Heart left ventricle (tissue), 16 donors: ENCODE results near the gene ADCY7. TPM values are rescaled to one million over a fixed set of nuclear protein-coding genes. Genes with fewer than 3 reads are reported as not detected.

ENCODE experiments used
- ATAC-seq, 4 donors: fragments of 200-7000 bp; cut with Tn5 transposase; one replicate each; pipeline ENCODE4 v1.9.1; 2020 to 2022; ENCODE audit warnings: moderate library complexity in 4 of 4, mild to moderate bottlenecking in 3 of 4, moderate number of reproducible peaks in 1 of 4
- DNase-seq, 5 donors: peaks; one replicate each; pipeline ENCODE4 v3.0.0-alpha.2; 2020
- H3K27ac ChIP-seq, 12 donors: fragments of 200-600 bp; sonication (generic) in 4 of 12; one replicate each; pipeline versions ENCODE4 v1.5.0 to v1.8.0; 2016 to 2022; ENCODE audit warnings: mild to moderate bottlenecking in 2 of 12
- H3K27me3 ChIP-seq, 9 donors: fragments of 200-600 bp; sonication (generic) in 2 of 9; one replicate each; pipeline versions ENCODE4 v1.5.1 to v1.8.0; 2016 to 2022; ENCODE audit warnings: mild to moderate bottlenecking in 3 of 9
- H3K36me3 ChIP-seq, 9 donors: fragments of 200-600 bp; sonication (generic) in 2 of 9; one replicate each; pipeline versions ENCODE4 v1.5.0 to v1.8.0; 2018 to 2022; ENCODE audit warnings: mild to moderate bottlenecking in 2 of 9
- H3K4me1 ChIP-seq, 12 donors: fragments of 200-600 bp; sonication (generic) in 4 of 12; one replicate each; pipeline versions ENCODE4 v1.5.0 to v1.8.0; 2016 to 2022; ENCODE audit warnings: mild to moderate bottlenecking in 3 of 12
- H3K4me3 ChIP-seq, 12 donors: fragments of 200-600 bp; sonication (generic) in 4 of 12; one replicate each; pipeline versions ENCODE4 v1.5.0 to v1.8.0; 2017 to 2022; ENCODE audit warnings: mild to moderate bottlenecking in 9 of 12, moderate library complexity in 4 of 12
- H3K9me3 ChIP-seq, 12 donors: fragments of 200-600 bp; sonication (generic) in 4 of 12; one replicate each; pipeline versions ENCODE4 v1.5.0 to v1.8.0; 2016 to 2022; ENCODE audit warnings: mild to moderate bottlenecking in 1 of 12
- POLR2A ChIP-seq, 2 donors: fragments of 450-650 bp; IDR thresholded peaks; one replicate each; pipeline ENCODE4 v1.6.1; 2017; ENCODE audit warnings: antibody characterized with exemption in 2 of 2, mild to moderate bottlenecking in 2 of 2, moderate library complexity in 2 of 2
- WGBS, 4 donors: extraction: QIAGEN DNeasy Blood & Tissue Kit in 2 of 4; methylation state at CpG; one replicate each; pipeline versions ENCODE4 v1.1.5 to v1.1.7; 2013 to 2018; 5-methylcytosine and 5-hydroxymethylcytosine counted together
- intact Hi-C, 10 donors: fragments of 100-400 bp; cut with DNase I; formaldehyde crosslinking; loops; one replicate each; pipeline versions ENCODE4 v1.11.1 to v1.14.2; 2022
- polyA plus RNA-seq, 2 donors: library from polyadenylated mRNA; stranded (reverse); fragments of 200-250 nt; gene quantifications; one replicate each; pipeline ENCODE4 v1.2.3, GENCODE V29; 2013
- total RNA-seq, 9 donors: library from RNA; depleted of rRNA in 2 of 9; stranded (reverse); fragments of >200 nt in 2 of 9; fragmentation: NEBNext Ultra II Directional in 3 of 9; extraction: Animal tissue kit (Norgen Biotek cat#: 25700) in 3 of 9; gene quantifications; one replicate each; pipeline versions ENCODE4 v1.1.0 to v1.2.4, GENCODE V29; 2016 to 2023
- TF ChIP-seq, protein P1 (sequence below), 12 donors: fragments of 200-600 bp; sonication (generic) in 4 of 12; IDR thresholded peaks; one replicate each; pipeline versions ENCODE4 v1.5.0 to v1.8.0; 2018 to 2022; ENCODE audit warnings: antibody characterized with exemption in 12 of 12, mild to moderate bottlenecking in 5 of 12
- donor health status: ischemic (EF 13 %, LVEDD 7.1; RV severe dilation, severe dysfunction).
- donor health status: healthy with polysubstance abuse.
- donor health status: DM: no; HTN: yes; CAD: no.
- donor health status: DM: no; HTN: no; CAD: no.
- donor health status: ischemic (EF 25% LVEDD 6.9; RV normal size, moderate dysfunction).
- donor health status: ischemic (EF 25% LVEDD 5.7; RV mildly dilated, moderate dysfunction).
- donor health status: healthy.
- donor health status: DM: yes; HTN: yes; CAD: no.
- donor health status: ischemic (EF 35%, LVEDD 5.7; RV mildly dilated, moderate dysfunction).
- donor health status: nonischemic (EF 11% LVEDD 7.7; RV severe dilation, severe dysfunction).
- donor health status: DM: yes; HTN: yes; CAD: no.
- donor health status: PGD.
- donor health status: ischemic (EF 29% LVEDD 5.4; RV normal size, mild dysfunction).
- donor health status: nonischemic (EF 23%, LVEDD 6.1; RV moderate dilation, normal function).

The ADCY7 gene
- total and polyA plus RNA-seq, 11 donors: 3.2 to 46.7 (median 5.3) TPM

DNA sequence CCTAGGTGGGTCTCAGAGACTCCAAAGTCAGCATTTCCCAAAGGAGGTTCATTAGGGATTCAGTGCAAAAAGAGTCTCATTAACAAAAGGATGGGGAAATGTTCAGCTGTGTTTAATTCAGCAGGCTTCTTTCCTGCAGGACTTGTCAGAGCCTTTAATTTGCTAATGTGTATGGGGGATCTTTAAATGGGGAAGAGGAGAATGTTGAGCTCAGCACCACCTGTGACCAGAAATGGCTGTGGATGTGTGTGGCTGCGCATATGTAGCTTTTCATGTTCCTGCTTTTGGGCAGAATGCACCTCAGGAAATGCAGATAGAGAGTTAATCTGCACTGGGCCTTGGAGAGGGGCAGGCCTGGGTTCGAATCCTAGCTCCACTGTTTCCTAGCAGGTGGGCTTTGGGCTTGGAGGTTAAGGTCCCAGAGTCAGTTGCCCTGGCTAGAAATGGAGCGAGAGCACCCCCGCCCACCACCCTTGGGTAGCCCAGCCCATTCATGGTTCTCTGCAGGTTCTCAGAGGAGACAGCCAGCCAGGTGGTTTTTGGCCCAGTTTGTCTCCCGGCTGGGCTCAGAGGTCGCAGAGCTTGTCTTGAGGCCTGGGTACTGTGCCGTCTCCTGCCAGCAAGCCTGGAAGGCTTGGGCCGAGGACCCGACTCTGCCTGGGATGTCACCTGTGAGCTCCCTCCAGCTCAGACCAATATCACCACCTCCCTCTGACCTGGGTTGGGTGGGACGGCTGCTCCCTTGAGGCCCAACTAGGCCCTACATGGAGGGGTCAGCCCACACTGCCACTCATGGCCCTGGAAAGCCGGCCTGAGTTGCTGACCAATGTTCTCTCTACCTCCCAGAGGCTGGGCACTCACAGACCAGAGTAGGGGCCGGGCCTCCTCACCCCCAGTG, 9.3 kb downstream of the ADCY7 start:
- 84 to 86% (median 85%) methylated on average over 11 to 12 of the region's 12 CpGs for WGBS, 4 donors

DNA sequence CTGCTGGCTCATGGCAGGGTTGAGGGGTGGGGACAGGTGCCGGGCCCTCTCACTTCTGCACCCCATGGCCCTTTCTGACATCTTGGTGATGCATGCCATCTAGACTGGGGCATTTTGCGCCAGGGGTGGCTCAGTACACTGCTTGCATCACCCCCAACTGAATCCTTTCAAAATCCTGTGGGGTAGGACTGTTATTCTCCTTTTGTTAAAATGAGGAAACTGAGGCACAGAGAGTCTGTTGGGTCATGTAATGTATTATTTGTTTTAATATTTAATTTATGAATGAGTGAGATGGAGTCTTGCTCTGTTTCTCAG, 9.9 kb downstream of the ADCY7 start:
- H3K4me1 ChIP-seq: peaks cover 0 to 90% (median 0%) of the 10 kb centered on the region in 12 donors
- peak overlapping the region in 1 of 12 donors; percentile 95 for H3K27ac ChIP-seq
- 90 to 100% (median 98%) methylated on average over 2 of the region's 2 CpGs for WGBS, 4 donors
- ATAC-seq: no peak
- no peaks in the 10 kb centered on the region for H3K27me3 ChIP-seq
- DNase-seq: peak in 2 of 5 donors; percentile 9 to 14
- H3K9me3 ChIP-seq: peaks cover 0 to 7% (median 0%) of the 10 kb centered on the region in 12 donors
- H3K36me3 ChIP-seq: no peaks in the 10 kb centered on the region
- TF ChIP-seq, protein P1, sequence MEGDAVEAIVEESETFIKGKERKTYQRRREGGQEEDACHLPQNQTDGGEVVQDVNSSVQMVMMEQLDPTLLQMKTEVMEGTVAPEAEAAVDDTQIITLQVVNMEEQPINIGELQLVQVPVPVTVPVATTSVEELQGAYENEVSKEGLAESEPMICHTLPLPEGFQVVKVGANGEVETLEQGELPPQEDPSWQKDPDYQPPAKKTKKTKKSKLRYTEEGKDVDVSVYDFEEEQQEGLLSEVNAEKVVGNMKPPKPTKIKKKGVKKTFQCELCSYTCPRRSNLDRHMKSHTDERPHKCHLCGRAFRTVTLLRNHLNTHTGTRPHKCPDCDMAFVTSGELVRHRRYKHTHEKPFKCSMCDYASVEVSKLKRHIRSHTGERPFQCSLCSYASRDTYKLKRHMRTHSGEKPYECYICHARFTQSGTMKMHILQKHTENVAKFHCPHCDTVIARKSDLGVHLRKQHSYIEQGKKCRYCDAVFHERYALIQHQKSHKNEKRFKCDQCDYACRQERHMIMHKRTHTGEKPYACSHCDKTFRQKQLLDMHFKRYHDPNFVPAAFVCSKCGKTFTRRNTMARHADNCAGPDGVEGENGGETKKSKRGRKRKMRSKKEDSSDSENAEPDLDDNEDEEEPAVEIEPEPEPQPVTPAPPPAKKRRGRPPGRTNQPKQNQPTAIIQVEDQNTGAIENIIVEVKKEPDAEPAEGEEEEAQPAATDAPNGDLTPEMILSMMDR (IDR thresholded peaks at IDR 0.05): no peak
- TF ChIP-seq POLR2A (IDR thresholded peaks at IDR 0.05): no peak
- H3K4me3 ChIP-seq: peak overlapping the region in 1 of 12 donors; percentile 64
- intact Hi-C loops: no loop called here

More for the DNA sequence above, 9.3 kb downstream of the ADCY7 start:
- TF ChIP-seq, protein P1 (IDR thresholded peaks at IDR 0.05): no peak
- TF ChIP-seq POLR2A (IDR thresholded peaks at IDR 0.05): no peak
- Histone ChIP-seq H3K4me1 (peaks cover 0 to 90% (median 0%) of the 10 kb centered on the region in 12 donors), H3K4me3 (peak overlapping the region in 6 of 12 donors; percentile 31 to 64 (median 40)), H3K9me3 (peaks cover 0 to 4% (median 0%) of the 10 kb centered on the region in 12 donors), H3K27ac (peak overlapping the region in 3 of 12 donors; percentile 42 to 95 (median 63)), H3K27me3 (no peaks in the 10 kb centered on the region), H3K36me3 (no peaks in the 10 kb centered on the region)
- DNase-seq: peak in 2 of 5 donors; percentile 16 to 57
- ATAC-seq: no peak
- intact Hi-C loops: no loop called here

DNA sequence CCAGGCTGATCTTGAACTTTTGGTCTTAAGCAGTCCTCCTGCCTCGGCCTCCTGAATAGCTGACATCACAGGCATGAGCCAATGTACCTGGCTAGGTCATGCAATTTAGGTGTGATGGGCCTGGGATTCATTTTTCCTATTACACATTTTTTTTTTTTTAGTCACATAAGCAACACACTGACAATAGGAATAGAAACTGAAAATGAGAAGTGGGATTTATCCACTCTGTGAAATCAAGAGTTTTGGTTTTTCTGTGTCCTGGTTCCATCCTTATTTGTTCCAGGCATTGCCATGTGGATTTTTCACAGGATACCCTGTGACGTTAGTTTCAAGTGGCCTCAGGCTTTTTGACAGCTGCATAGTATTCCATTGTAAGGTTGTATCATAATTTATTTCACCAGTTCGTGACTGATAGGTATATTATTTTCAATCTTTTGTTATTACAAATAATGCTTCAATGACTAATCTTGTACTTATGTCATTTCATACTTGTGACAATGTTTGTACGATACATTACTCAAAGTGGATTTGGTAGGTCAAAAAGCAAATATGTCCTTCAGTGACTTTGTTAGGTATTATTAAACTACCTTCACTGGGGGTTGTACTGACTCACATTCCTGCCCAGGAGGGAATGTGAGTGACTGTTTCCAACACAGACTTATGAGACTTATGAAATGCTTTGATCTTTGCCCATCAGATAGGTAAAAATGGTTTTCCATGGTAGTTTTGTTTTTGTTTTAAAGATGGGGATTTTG, 10.6 kb downstream of the ADCY7 start:
- intact Hi-C loops: no loop called here
- no peak for TF ChIP-seq POLR2A (IDR thresholded peaks at IDR 0.05)
- TF ChIP-seq, protein P1 (IDR thresholded peaks at IDR 0.05): no peak
- H3K4me1 ChIP-seq: peaks cover 0 to 91% (median 4%) of the 10 kb centered on the region in 12 donors
- peaks cover 0 to 7% (median 0%) of the 10 kb centered on the region in 12 donors for H3K9me3 ChIP-seq
- H3K4me3 ChIP-seq: peak overlapping the region in 1 of 12 donors; percentile 64
- no peaks in the 10 kb centered on the region for H3K36me3 ChIP-seq
- no peak for ATAC-seq
- WGBS, 4 donors: 91 to 94% (median 93%) methylated on average over 4 of the region's 4 CpGs
- H3K27ac ChIP-seq: peak overlapping the region in 1 of 12 donors; percentile 95
- H3K27me3 ChIP-seq: no peaks in the 10 kb centered on the region
- no peak for DNase-seq

DNA sequence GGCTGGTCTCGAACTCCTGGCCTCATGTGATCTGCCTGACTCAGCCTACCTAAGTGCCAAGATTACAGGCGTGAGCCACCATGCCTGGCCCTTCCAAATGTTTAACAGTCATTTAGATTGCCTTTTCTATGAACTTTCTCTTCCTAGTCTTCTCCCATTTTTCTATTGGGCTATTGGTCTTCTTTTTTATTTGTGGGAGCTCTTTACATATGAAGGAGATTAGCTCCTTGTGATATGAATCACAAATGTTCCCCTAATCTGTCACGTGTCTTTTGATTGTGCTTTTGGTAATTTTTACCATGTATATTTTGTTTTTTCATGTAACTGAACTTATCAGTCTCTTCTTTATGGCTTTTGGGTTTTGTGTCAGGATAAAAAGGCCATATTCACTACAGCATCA, 11.9 kb downstream of the ADCY7 start:
- no peaks in the 10 kb centered on the region for H3K27me3 ChIP-seq
- intact Hi-C loops: no loop called here
- WGBS, 4 donors: 62 to 92% (median 73%) methylated on average over 3 of the region's 3 CpGs
- peak overlapping the region in 1 of 12 donors; percentile 95 for H3K27ac ChIP-seq
- TF ChIP-seq, protein P1 (IDR thresholded peaks at IDR 0.05): no peak
- no peak for TF ChIP-seq POLR2A (IDR thresholded peaks at IDR 0.05)
- no peak for DNase-seq
- peaks cover 0 to 91% (median 5%) of the 10 kb centered on the region in 12 donors for H3K4me1 ChIP-seq
- H3K9me3 ChIP-seq: peaks cover 0 to 7% (median 0%) of the 10 kb centered on the region in 12 donors
- peak overlapping the region in 1 of 12 donors; percentile 17 for H3K4me3 ChIP-seq
- no peak for ATAC-seq
- no peaks in the 10 kb centered on the region for H3K36me3 ChIP-seq
